ENCODE measurements around the gene SOD3. TPM values are rescaled to one million over a fixed set of nuclear protein-coding genes. Genes with fewer than 3 reads are reported as not detected.
A peak's percentile ranks its signal among the peaks of the same experiment; 100 is the strongest.

SOD3 gene
- 10.4 TPM for total RNA-seq (ENCODE audit: insufficient read depth, low replicate concordance)

- peak; percentile 75 for DNase-seq (ENCODE audit: low spot score)
These were observed at the start of gene SOD3 for GRCh38 chr4:24794916-24795665. SOD3 (plus strand) TSS chr4:24795573; CDS start chr4:24799522, 3,949 bp downstream.

- DNase-seq (ENCODE audit: low spot score), result no peak
These were observed 48.0 kb upstream of the SOD3 start for GRCh38 chr4:24747234-24747975.

GRCh38 chr4:24748023-24748422 is 47.4 kb upstream of the SOD3 start:
- DNase-seq (ENCODE audit: low spot score), result no peak

- DNase-seq (ENCODE audit: low spot score), result no peak
These were observed 46.5 kb upstream of the SOD3 start for GRCh38 chr4:24748758-24749350.

- no peak for DNase-seq (ENCODE audit: low spot score)
These were observed 45.3 kb upstream of the SOD3 start for GRCh38 chr4:24750106-24750505.

GRCh38 chr4:24751926-24752539 is 43.3 kb upstream of the SOD3 start:
- DNase-seq (ENCODE audit: low spot score), result no peak

GRCh38 chr4:24753519-24753918 is 41.9 kb upstream of the SOD3 start:
- no peak for DNase-seq (ENCODE audit: low spot score)

- peak; percentile 80 for DNase-seq (ENCODE audit: low spot score)
These were observed 40.8 kb upstream of the SOD3 start for GRCh38 chr4:24754571-24754970.

- peak; percentile 55 for DNase-seq (ENCODE audit: low spot score)
These were observed 31.6 kb upstream of the SOD3 start for GRCh38 chr4:24763631-24764297.

- no peak for DNase-seq (ENCODE audit: low spot score)
These were observed 31.0 kb upstream of the SOD3 start for GRCh38 chr4:24764345-24764744.

- no peak for DNase-seq (ENCODE audit: low spot score)
These were observed 29.9 kb upstream of the SOD3 start for GRCh38 chr4:24765376-24765988.

GRCh38 chr4:24768006-24768405 is 27.4 kb upstream of the SOD3 start:
- DNase-seq (ENCODE audit: low spot score), result no peak

GRCh38 chr4:24768604-24769003 is 26.8 kb upstream of the SOD3 start:
- DNase-seq (ENCODE audit: low spot score), result no peak

- DNase-seq (ENCODE audit: low spot score), result no peak
These were observed 25.8 kb upstream of the SOD3 start for GRCh38 chr4:24769571-24769970.

GRCh38 chr4:24770032-24770584 is 25.3 kb upstream of the SOD3 start:
- DNase-seq (ENCODE audit: low spot score), result no peak

GRCh38 chr4:24770667-24771066 is 24.7 kb upstream of the SOD3 start:
- no peak for DNase-seq (ENCODE audit: low spot score)

GRCh38 chr4:24771241-24771640 is 24.1 kb upstream of the SOD3 start:
- no peak for DNase-seq (ENCODE audit: low spot score)

GRCh38 chr4:24772061-24772705 is 23.2 kb upstream of the SOD3 start:
- no peak for DNase-seq (ENCODE audit: low spot score)

GRCh38 chr4:24772952-24773351 is 22.4 kb upstream of the SOD3 start:
- no peak for DNase-seq (ENCODE audit: low spot score)

GRCh38 chr4:24774452-24774851 is 20.9 kb upstream of the SOD3 start:
- no peak for DNase-seq (ENCODE audit: low spot score)

All from umbilical cord (tissue), 2 donors.